Measurements from ENCODE around the gene DLL3. TPM values are rescaled to one million over a fixed set of nuclear protein-coding genes. Genes with fewer than 3 reads are reported as not detected.
"Not testable (repeated sequence)": the region's sequence is repeated elsewhere in the genome, so short reads cannot be mapped to it uniquely, and the experiment has no call there.

DLL3 gene
- total RNA-seq (2014; rRNA removed; shearing (Covaris generic)) = 12.4 and 15.6 TPM in 2 replicates

GRCh38 chr19:39498798-39499642 is at the start of gene DLL3:
TSS of gene DLL3 (plus strand) at chr19:39498947. CDS start at chr19:39498975, 28 bp downstream.
- in situ Hi-C loops (cut with HindIII; ENCODE audit: low sequenced_read_pairs) = no loop called here
- DNase-seq (ENCODE audit: low spot score) = no peak

GRCh38 chr19:39449116-39449797 is 49.5 kb upstream of the DLL3 start:
- no peak for DNase-seq (ENCODE audit: low spot score)
- in situ Hi-C loops (cut with HindIII; ENCODE audit: low sequenced_read_pairs) = no loop called here

GRCh38 chr19:39451257-39451656 is 47.5 kb upstream of the DLL3 start:
- not testable (repeated sequence) for DNase-seq (ENCODE audit: low spot score)

GRCh38 chr19:39463403-39463802 is 35.3 kb upstream of the DLL3 start:
- DNase-seq (ENCODE audit: low spot score) = no peak
- in situ Hi-C loops (cut with HindIII; ENCODE audit: low sequenced_read_pairs) = no loop called here

More at GRCh38 chr19:39451257-39451656, 47.5 kb upstream of the DLL3 start:
- in situ Hi-C loops (cut with HindIII; ENCODE audit: low sequenced_read_pairs) = not testable (repeated sequence)

GRCh38 chr19:39465956-39466747 is 32.6 kb upstream of the DLL3 start:
- no peak for DNase-seq (ENCODE audit: low spot score)
- in situ Hi-C loops (cut with HindIII; ENCODE audit: low sequenced_read_pairs) = no loop called here

- no peak for DNase-seq (ENCODE audit: low spot score)
- in situ Hi-C loops (cut with HindIII; ENCODE audit: low sequenced_read_pairs) = no loop called here
These were observed 30.8 kb upstream of the DLL3 start for GRCh38 chr19:39467941-39468340.

GRCh38 chr19:39469036-39469435 is 29.7 kb upstream of the DLL3 start:
- no peak for DNase-seq (ENCODE audit: low spot score)

GRCh38 chr19:39469567-39469966 is 29.2 kb upstream of the DLL3 start:
- DNase-seq (ENCODE audit: low spot score) = no peak
- in situ Hi-C loops (cut with HindIII; ENCODE audit: low sequenced_read_pairs) = no loop called here

More at GRCh38 chr19:39469036-39469435, 29.7 kb upstream of the DLL3 start:
- in situ Hi-C loops (cut with HindIII; ENCODE audit: low sequenced_read_pairs) = no loop called here

- in situ Hi-C loops (cut with HindIII; ENCODE audit: low sequenced_read_pairs) = no loop called here
- no peak for DNase-seq (ENCODE audit: low spot score)
These were observed 27.9 kb upstream of the DLL3 start for GRCh38 chr19:39470724-39471339.

GRCh38 chr19:39471756-39472536 is 26.8 kb upstream of the DLL3 start:
- no peak for DNase-seq (ENCODE audit: low spot score)
- in situ Hi-C loops (cut with HindIII; ENCODE audit: low sequenced_read_pairs) = no loop called here

GRCh38 chr19:39472746-39473442 is 25.9 kb upstream of the DLL3 start:
- in situ Hi-C loops (cut with HindIII; ENCODE audit: low sequenced_read_pairs) = no loop called here
- no peak for DNase-seq (ENCODE audit: low spot score)

- in situ Hi-C loops (cut with HindIII; ENCODE audit: low sequenced_read_pairs) = no loop called here
- DNase-seq (ENCODE audit: low spot score) = no peak
These were observed 25.2 kb upstream of the DLL3 start for GRCh38 chr19:39473443-39473960.

GRCh38 chr19:39474139-39474620 is 24.6 kb upstream of the DLL3 start:
- DNase-seq (ENCODE audit: low spot score) = peak; percentile 29
- in situ Hi-C loops (cut with HindIII; ENCODE audit: low sequenced_read_pairs) = no loop called here

GRCh38 chr19:39475748-39476147 is 23.0 kb upstream of the DLL3 start:
- no peak for DNase-seq (ENCODE audit: low spot score)
- in situ Hi-C loops (cut with HindIII; ENCODE audit: low sequenced_read_pairs) = no loop called here

GRCh38 chr19:39479319-39479801 is 19.4 kb upstream of the DLL3 start:
- DNase-seq (ENCODE audit: low spot score); in situ Hi-C loops (cut with HindIII; ENCODE audit: low sequenced_read_pairs): not testable (repeated sequence)

GRCh38 chr19:39479916-39480315 is 18.8 kb upstream of the DLL3 start:
- no peak for DNase-seq (ENCODE audit: low spot score)
- in situ Hi-C loops (cut with HindIII; ENCODE audit: low sequenced_read_pairs) = no loop called here
